Measurements from ENCODE around the gene SSC4D. TPM values are rescaled to one million over a fixed set of nuclear protein-coding genes. Genes with fewer than 3 reads are reported as not detected.
"Not testable (repeated sequence)": the region's sequence is repeated elsewhere in the genome, so short reads cannot be mapped to it uniquely, and the experiment has no call there.

The SSC4D gene
- polyA plus RNA-seq, 1 donor from 2014 or later = 2.5 TPM

DNA sequence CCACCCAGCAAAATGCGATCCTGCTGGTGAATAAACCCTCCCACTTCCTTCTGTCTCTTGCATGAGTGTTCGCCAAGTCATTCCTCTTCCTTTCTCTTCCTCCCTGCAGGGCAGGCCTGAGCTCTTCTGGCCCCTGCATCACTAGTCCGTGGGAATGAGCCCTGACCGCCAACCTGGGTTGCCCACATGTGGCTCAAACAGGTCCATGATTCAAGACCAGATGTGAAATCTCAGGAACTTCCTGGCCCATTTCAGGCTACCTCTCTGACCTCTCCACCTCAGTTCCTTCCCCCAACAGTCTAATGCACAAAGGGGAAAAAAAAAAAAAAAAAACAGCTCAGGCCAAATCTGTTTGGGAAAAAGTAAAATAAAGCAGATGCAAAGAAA lies 45.3 kb downstream of the SSC4D start:
- Histone ChIP-seq H3K36me3 (ENCODE audit: insufficient read depth, low read length) (no peaks in the 10 kb centered on the region), H3K9me2 (ENCODE audit: insufficient read depth, low read length) (no peaks in the 10 kb centered on the region), H2AFZ (ENCODE audit: low read depth, low read length) (no peak overlapping the region), H3K79me2 (replicated peaks; ENCODE audit: insufficient read depth, low read length) (no peaks in the 10 kb centered on the region), H4K20me1 (ENCODE audit: insufficient read depth) (no peaks in the 10 kb centered on the region), H3K4me2 (ENCODE audit: low read length) (no peak overlapping the region), H3K4me3 (ENCODE audit: low read length) (no peak overlapping the region), H3K9me3 (ENCODE audit: low read length) (no peaks in the 10 kb centered on the region), H3K9ac (ENCODE audit: low read length) (no peak overlapping the region), H3K27ac (ENCODE audit: low read length) (no peak overlapping the region), H3F3A (ENCODE audit: insufficient read depth, low read length, poor library complexity, severe bottlenecking) (no peaks in the 10 kb centered on the region), H3K27me3 (ENCODE audit: insufficient read depth, low read depth, low read length) (no peaks in the 10 kb centered on the region)
- TF ChIP-seq RAD21 (conservative IDR thresholded peaks at IDR 0.05) (no peak), TAF1 (IDR thresholded peaks at IDR 0.05; ENCODE audit: low read depth) (no peak), EP300 (conservative IDR thresholded peaks at IDR 0.05; ENCODE audit: poor library complexity, severe bottlenecking) (no peak), MXI1 (conservative IDR thresholded peaks at IDR 0.05; ENCODE audit: poor library complexity, severe bottlenecking) (no peak), SMC3 (conservative IDR thresholded peaks at IDR 0.05; ENCODE audit: poor library complexity) (no peak), EZH2 (IDR thresholded peaks at IDR 0.05; ENCODE audit: borderline replicate concordance, insufficient read depth, low read length, poor library complexity, severe bottlenecking) (no peak), POLR2AphosphoS5 (IDR thresholded peaks at IDR 0.05) (no peak)
- TF ChIP-seq, protein P1, sequence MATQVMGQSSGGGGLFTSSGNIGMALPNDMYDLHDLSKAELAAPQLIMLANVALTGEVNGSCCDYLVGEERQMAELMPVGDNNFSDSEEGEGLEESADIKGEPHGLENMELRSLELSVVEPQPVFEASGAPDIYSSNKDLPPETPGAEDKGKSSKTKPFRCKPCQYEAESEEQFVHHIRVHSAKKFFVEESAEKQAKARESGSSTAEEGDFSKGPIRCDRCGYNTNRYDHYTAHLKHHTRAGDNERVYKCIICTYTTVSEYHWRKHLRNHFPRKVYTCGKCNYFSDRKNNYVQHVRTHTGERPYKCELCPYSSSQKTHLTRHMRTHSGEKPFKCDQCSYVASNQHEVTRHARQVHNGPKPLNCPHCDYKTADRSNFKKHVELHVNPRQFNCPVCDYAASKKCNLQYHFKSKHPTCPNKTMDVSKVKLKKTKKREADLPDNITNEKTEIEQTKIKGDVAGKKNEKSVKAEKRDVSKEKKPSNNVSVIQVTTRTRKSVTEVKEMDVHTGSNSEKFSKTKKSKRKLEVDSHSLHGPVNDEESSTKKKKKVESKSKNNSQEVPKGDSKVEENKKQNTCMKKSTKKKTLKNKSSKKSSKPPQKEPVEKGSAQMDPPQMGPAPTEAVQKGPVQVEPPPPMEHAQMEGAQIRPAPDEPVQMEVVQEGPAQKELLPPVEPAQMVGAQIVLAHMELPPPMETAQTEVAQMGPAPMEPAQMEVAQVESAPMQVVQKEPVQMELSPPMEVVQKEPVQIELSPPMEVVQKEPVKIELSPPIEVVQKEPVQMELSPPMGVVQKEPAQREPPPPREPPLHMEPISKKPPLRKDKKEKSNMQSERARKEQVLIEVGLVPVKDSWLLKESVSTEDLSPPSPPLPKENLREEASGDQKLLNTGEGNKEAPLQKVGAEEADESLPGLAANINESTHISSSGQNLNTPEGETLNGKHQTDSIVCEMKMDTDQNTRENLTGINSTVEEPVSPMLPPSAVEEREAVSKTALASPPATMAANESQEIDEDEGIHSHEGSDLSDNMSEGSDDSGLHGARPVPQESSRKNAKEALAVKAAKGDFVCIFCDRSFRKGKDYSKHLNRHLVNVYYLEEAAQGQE (IDR thresholded peaks at IDR 0.05; ENCODE audit: borderline replicate concordance) = no peak
- TF ChIP-seq, protein P2, sequence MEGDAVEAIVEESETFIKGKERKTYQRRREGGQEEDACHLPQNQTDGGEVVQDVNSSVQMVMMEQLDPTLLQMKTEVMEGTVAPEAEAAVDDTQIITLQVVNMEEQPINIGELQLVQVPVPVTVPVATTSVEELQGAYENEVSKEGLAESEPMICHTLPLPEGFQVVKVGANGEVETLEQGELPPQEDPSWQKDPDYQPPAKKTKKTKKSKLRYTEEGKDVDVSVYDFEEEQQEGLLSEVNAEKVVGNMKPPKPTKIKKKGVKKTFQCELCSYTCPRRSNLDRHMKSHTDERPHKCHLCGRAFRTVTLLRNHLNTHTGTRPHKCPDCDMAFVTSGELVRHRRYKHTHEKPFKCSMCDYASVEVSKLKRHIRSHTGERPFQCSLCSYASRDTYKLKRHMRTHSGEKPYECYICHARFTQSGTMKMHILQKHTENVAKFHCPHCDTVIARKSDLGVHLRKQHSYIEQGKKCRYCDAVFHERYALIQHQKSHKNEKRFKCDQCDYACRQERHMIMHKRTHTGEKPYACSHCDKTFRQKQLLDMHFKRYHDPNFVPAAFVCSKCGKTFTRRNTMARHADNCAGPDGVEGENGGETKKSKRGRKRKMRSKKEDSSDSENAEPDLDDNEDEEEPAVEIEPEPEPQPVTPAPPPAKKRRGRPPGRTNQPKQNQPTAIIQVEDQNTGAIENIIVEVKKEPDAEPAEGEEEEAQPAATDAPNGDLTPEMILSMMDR (IDR thresholded peaks at IDR 0.05; ENCODE audit: poor library complexity, severe bottlenecking) = no peak

DNA sequence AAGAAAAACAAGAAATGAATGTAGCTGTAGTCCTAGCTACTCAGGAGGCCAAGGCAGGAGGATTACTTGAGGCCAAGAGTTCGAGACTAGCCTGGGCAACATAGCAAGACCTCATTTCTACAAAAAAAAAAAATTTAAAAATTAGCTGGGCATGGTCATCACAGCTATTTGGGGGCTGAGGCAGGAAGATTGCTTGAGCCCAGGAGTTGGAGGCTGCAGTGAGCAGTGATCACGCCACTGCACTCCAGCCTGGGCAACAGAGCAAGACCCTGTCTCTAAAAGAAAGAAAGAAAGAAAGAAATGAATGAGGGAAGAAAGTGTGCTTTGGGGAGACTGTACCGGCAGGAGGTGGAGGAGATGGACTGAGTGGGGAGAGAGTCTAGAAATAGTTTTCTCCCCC lies 45.7 kb downstream of the SSC4D start:
- H3K4me3 ChIP-seq (ENCODE audit: low read length); H3K36me3 ChIP-seq (ENCODE audit: insufficient read depth, low read length); H2AFZ ChIP-seq (ENCODE audit: low read depth, low read length); H3K9me2 ChIP-seq (ENCODE audit: insufficient read depth, low read length); H3K27me3 ChIP-seq (ENCODE audit: insufficient read depth, low read depth, low read length); H3K79me2 ChIP-seq (replicated peaks; ENCODE audit: insufficient read depth, low read length); H3K4me2 ChIP-seq (ENCODE audit: low read length); H4K20me1 ChIP-seq (ENCODE audit: insufficient read depth); H3K9ac ChIP-seq (ENCODE audit: low read length); H3K27ac ChIP-seq (ENCODE audit: low read length); H3K9me3 ChIP-seq (ENCODE audit: low read length); H3F3A ChIP-seq (ENCODE audit: insufficient read depth, low read length, poor library complexity, severe bottlenecking): not testable (repeated sequence)
